Glutamatergic neuron (in vitro differentiated cells): Measurements from ENCODE around the gene BEAN1. TPM values are rescaled to one million over a fixed set of nuclear protein-coding genes. Genes with fewer than 3 reads are reported as not detected.

Experiments
- DNase-seq: peaks from one replicate; pipeline ENCODE4 v3.0.0; 2022
- H3K27ac Mint-ChIP-seq: one replicate; pipeline ENCODE4 v1.8.0; 2020; ENCODE audit warnings: mild to moderate bottlenecking, mixed read lengths, inconsistent platforms; ENCODE audit not compliant: unreplicated experiment
- H3K27me3 Mint-ChIP-seq: one replicate; pipeline ENCODE4 v1.8.0; 2020; ENCODE audit warnings: mild to moderate bottlenecking, moderate library complexity, mixed read lengths, inconsistent platforms; ENCODE audit not compliant: unreplicated experiment
- H3K36me3 Mint-ChIP-seq: one replicate; pipeline ENCODE4 v1.8.0; 2020; ENCODE audit warnings: mild to moderate bottlenecking, mixed read lengths, inconsistent platforms; ENCODE audit not compliant: unreplicated experiment
- H3K4me1 Mint-ChIP-seq: one replicate; pipeline ENCODE4 v1.8.0; 2020; ENCODE audit warnings: mild to moderate bottlenecking, low read depth, mixed read lengths, inconsistent platforms; ENCODE audit not compliant: unreplicated experiment
- H3K4me3 Mint-ChIP-seq: one replicate; pipeline ENCODE4 v1.8.0; 2020; ENCODE audit warnings: mild to moderate bottlenecking, mixed read lengths, inconsistent platforms; ENCODE audit not compliant: unreplicated experiment
- H3K9me3 Mint-ChIP-seq: one replicate; pipeline ENCODE4 v1.8.0; 2020; ENCODE audit warnings: mild to moderate bottlenecking, moderate library complexity, mixed read lengths, inconsistent platforms; ENCODE audit not compliant: unreplicated experiment
- total RNA-seq: library from RNA; stranded (reverse); fragmentation: NEBNext Ultra II Directional; extraction: Animal tissue kit (Norgen Biotek cat#: 25700); gene quantifications from one replicate; pipeline ENCODE4 v1.2.1, GENCODE V29; 2021; ENCODE audit not compliant: unreplicated experiment
- TF ChIP-seq, protein P1 (sequence below): fragments of 200-600 bp; sonication (generic); IDR thresholded peaks from one replicate; pipeline ENCODE4 v1.5.0; 2021; ENCODE audit not compliant: partially characterized antibody, unreplicated experiment

Gene BEAN1
- total RNA-seq, 1 donor from 2014 or later: 1.8 TPM

DNA sequence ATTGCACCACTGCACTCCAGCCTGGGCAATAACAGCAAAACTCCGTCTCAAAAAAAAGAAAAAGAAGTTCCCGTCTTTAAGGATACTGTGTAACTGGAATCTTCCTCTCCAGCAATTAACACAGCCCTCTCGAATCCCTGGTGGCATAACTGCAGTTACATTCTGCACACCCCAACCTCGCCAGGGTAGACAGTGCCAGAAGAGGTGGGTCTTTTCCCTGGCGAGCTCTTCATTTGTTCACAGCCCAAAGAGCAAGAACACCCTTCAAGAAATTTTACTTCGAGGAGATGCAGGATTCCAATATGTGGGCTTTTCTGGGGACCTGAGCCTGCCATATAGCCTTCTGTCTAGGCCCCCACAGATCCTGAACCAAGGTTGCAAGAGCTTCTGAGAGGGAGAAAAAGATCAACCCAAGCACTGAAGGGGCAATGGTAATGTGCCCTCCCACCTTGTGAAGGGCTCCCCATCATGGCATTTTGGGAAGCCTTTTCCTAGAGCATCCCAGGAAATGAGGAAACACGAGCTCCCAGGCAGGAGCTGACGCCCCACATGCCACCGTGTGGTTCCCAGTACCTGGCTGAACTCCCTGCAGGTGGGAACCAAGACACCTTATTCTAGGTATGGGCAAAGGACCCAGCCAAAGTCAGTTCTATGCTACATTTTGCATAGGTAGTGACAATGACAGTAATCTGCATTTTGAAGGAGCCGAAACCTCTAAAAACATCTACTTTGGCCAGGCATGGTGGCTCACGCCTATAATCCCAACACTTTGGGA, 95.9 kb downstream of the BEAN1 start:
- Mint-ChIP-seq H3K27ac (no peak overlapping the region), H3K4me3 (no peak overlapping the region), H3K27me3 (no peaks in the 10 kb centered on the region), H3K36me3 (no peaks in the 10 kb centered on the region), H3K4me1 (no peaks in the 10 kb centered on the region), H3K9me3 (peaks cover 2% of the 10 kb centered on the region)
- TF ChIP-seq, protein P1, sequence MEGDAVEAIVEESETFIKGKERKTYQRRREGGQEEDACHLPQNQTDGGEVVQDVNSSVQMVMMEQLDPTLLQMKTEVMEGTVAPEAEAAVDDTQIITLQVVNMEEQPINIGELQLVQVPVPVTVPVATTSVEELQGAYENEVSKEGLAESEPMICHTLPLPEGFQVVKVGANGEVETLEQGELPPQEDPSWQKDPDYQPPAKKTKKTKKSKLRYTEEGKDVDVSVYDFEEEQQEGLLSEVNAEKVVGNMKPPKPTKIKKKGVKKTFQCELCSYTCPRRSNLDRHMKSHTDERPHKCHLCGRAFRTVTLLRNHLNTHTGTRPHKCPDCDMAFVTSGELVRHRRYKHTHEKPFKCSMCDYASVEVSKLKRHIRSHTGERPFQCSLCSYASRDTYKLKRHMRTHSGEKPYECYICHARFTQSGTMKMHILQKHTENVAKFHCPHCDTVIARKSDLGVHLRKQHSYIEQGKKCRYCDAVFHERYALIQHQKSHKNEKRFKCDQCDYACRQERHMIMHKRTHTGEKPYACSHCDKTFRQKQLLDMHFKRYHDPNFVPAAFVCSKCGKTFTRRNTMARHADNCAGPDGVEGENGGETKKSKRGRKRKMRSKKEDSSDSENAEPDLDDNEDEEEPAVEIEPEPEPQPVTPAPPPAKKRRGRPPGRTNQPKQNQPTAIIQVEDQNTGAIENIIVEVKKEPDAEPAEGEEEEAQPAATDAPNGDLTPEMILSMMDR: no peak
- no peak for DNase-seq

DNA sequence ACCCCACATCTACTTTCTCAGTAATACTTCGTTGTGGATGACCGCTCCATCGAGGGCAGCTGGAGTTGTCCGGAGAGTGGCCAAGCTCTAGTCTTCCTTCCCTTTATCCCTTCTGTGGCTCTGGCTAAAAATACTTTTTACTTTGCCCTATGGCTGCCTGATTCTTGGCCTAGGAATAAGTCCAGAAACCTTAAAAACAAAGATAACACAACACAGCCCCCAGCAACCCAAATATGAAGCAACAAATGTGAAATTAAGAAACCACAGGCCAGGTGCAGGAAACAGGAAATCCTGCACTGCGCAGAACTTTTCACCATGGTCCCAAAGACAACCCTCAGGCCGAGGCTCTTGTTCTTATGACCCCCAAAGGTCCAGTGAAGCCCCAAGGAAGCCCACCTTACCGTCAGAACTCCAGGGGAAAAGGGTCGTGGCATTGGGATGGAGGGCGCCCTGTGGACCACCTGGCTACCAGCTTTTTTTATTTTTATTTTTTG, 96.8 kb downstream of the BEAN1 start:
- Mint-ChIP-seq H3K4me1 (no peaks in the 10 kb centered on the region), H3K27ac (no peak overlapping the region), H3K4me3 (no peak overlapping the region), H3K27me3 (no peaks in the 10 kb centered on the region), H3K9me3 (peaks cover 2% of the 10 kb centered on the region), H3K36me3 (peaks cover 2% of the 10 kb centered on the region)
- no peak for DNase-seq
- TF ChIP-seq, protein P1: no peak

DNA sequence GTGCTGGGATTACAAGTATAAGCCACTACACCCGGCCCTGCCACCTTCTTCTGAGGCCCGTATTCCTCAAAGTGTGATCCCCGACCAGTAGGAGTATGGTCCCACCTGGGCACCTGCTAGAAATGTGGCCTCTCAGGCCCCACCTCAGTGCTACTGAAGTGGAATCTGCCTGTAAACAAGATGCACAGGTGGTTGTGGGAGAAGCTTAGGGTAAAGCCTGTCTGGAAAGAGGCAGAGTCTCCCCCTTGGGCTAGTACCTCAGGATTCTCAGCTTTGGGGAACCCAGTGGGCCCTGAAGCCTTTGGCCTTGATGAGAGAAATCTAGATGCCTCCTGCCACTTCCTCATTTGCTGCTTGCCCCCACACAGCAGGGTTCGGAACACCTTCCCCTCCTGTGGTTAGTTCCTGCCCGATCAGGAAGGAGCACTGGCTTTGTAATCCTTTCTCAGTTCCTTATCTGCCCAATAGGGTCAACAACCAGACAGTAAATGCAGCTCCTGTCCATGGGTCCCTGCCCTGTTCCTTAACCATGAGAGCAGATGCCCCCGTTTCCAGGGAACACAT, 97.6 kb downstream of the BEAN1 start:
- Mint-ChIP-seq H3K36me3 (peaks cover 5% of the 10 kb centered on the region), H3K4me1 (no peaks in the 10 kb centered on the region), H3K9me3 (peaks cover 2% of the 10 kb centered on the region), H3K27ac (no peak overlapping the region), H3K4me3 (no peak overlapping the region), H3K27me3 (no peaks in the 10 kb centered on the region)
- TF ChIP-seq, protein P1: no peak
- DNase-seq: no peak

DNA sequence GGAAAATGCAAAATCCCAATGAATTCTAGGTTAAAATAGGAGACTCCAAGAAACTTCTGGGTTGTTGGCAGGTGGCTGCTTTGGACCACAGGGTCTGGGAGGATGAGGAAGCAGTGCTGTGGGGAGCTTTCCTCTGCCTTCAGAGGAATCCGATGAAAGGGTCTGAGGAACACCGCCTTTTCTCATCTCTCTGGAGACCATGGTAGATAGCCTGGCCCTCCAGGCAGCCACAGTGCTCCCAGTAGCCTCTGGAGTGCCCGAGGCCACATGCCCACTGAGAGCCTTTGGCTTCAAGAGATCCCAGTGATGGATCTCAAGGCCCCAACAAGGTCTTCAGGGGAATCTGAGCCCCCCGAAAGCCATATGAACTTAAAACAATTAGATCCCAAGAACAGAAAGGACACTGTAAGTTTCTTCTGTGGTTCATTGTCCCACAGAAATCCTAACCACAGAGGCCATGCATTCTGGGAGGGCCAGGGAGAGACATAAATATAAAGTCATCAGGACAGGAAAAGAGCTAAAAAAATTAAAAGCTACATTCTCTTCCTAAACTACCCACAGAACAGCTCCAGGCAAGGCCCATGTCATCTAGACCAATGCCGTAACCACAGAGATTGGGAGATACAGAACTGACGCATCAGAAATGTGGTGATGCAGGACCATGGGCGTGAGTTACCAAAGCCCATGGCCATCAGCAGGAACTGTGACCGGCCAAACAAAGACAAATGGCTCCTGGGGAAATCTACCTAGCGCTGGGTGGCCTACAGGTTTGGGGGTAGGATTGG, 98.5 kb downstream of the BEAN1 start:
- no peak for DNase-seq
- H3K27ac Mint-ChIP-seq: no peak overlapping the region
- H3K27me3 Mint-ChIP-seq: no peaks in the 10 kb centered on the region
- H3K4me1 Mint-ChIP-seq: no peaks in the 10 kb centered on the region
- TF ChIP-seq, protein P1: no peak
- H3K4me3 Mint-ChIP-seq: no peak overlapping the region
- H3K36me3 Mint-ChIP-seq: peaks cover 5% of the 10 kb centered on the region
- peaks cover 2% of the 10 kb centered on the region for H3K9me3 Mint-ChIP-seq
